RPMI7951 (cell line): Measurements from ENCODE around the gene SLC4A8. TPM values are rescaled to one million over a fixed set of nuclear protein-coding genes. Genes with fewer than 3 reads are reported as not detected.
"Not testable (repeated sequence)": the region's sequence is repeated elsewhere in the genome, so short reads cannot be mapped to it uniquely, and the experiment has no call there.

Source experiments
- DNase-seq: peaks from one replicate; pipeline ENCODE4 v3.0.0-alpha.2; 2012; ENCODE audit warnings: low read depth
- total RNA-seq: library from RNA; depleted of rRNA; stranded (reverse); fragments of >200 nt; shearing (Covaris generic); gene quantifications from 2 replicates; pipeline ENCODE4 v1.2.3, GENCODE V29; 2014

Gene SLC4A8
- total RNA-seq, 1 experiment from 2014 or later = 0.96 TPM

DNA sequence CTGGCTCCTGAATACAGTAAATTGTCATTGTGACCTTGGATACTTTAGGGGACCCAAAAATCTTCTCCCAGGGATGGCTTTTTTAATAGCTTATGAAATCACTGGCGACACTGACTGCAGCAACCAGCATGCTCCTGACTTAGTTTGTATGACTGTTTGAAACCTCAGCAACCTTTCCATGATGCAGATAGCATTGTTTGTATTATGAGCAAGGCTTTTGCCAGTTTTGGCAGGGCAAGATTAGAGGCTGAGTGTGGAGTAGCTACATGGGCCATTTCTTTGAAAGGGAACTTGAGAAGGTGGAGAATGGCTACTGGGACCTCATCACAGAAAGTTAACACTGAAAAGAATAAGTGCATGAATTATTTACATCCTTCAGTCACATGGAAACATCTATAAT lies 50.9 kb downstream of the SLC4A8 start:
- DNase-seq = no peak

DNA sequence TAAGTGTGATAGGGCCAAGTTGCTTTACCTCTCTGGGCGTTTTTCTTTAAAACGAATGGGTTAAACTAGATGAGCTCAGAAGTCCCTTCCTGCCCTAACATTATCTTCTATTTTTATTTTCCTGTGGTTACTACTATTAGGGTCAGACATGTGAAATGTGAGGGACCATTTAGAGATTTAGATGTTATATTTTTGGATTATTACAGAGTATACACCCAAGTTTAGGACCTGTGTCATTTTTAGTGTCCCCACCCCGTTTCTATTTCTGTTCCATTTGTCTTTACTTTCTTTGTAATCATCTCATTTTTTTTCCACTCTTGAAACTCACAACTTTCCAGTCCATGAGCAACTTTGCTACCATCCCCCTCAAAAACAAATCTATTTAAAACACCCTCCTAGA lies 56.3 kb downstream of the SLC4A8 start:
- no peak for DNase-seq

DNA sequence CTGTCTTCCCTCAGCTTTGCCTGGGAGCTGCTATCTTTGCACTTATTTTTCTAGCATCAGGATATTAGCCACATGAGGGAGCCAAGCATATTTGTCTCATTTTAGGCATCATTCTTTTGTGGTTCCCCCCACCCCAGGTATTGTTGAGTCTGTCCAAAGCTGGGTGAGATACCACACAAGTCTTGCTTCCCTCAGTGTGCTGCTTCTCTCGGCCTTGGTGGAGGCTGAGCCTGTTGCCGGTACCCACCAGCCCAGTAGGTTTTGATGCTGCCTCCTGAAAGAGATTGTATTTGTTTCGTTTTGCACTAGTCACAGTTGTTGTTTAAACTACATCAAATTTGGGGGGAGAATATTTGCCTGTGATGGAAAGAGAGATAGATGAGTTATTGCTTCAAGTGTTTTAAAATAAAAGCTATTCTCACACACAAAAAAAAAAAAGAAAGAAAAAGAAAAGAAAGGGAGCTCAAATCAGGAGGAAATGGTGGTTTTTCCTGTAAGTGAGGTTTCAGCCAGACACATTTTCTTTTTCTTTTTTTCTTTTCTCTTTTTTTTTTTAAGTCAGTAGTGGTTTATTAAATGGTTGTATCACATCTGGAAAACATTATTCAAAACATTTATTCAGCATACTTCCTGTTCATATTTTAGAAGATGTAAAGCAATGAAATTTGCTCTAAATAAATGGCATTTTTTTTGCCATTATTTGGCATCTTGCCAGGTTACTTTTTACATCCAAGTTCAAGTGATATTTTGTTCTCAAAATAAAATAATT lies 58.5 kb downstream of the SLC4A8 start:
- DNase-seq = no peak

DNA sequence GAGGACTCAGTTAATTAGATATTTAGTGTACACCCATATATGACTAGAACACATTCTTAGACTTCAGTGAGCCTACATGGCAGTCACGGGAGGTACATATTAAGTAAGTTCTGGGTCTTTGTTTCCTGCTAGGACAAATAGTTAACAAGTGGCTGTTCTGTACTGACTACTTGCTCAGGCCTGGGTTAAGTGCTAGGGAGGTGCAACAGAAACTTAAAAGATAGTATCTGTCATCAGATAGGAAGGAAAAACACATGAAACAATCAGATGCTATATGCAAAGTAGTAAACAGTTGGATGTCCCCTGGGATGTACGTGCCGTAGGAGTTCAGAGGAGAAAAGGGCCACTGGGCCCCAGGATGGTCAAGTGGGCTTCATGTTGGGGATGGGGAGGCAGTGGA lies 59.5 kb downstream of the SLC4A8 start:
- no peak for DNase-seq

DNA sequence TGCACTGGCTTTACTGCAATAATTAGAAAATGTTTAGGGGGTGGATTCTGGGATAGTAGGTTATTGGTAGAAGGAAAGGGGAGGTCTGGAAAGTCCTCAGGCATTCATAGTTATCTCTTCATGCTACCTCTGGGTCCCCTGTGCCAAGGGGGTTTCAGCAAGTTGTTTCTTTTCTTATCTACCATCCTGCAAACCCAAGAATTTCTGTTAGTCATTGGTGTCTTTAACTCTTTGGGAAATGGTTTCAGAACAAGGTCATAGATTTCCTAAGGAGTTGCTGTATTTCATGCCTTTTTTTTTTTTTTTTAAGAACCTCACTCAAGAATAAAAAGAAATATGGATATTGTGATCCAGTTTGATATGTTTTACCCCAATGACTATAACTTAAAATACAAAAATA lies 63.6 kb downstream of the SLC4A8 start:
- DNase-seq = no peak

DNA sequence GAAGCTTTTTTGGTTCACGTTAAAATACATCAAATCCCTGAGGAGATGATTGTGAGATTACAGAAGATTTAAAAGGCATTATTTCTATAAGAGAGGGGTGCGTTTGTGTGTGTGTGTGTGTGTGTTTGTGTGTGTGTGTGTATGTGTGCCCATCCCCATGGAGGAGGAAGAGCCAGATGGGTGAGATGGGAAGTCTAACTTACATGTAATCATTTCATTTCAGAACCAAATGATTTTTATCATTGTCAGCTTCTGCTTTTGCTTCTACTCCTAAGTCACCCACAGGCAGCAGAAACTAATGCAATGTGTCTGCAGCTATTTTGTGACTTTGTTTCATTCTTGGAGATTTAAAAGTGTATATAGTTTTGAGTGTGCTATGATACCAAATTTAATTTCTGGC lies 68.7 kb downstream of the SLC4A8 start:
- no peak for DNase-seq

DNA sequence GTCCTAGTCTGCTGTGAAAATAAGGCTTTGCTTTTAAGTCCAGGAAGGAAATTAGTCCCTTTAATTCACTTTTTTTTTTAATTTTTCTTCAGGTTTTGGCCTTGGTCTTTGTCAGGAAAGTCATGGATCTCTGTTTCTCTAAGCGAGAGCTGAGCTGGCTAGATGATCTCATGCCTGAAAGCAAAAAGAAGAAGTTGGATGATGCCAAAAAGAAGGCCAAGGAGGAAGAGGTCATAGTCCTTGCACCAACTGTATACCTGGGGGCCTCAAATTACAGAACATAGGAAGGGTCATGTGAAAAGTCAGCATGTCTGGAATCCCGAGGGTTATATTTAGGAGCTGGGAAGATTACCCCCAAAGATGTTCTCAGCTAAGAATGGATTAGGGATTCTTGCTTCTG lies 72.3 kb downstream of the SLC4A8 start:
- no peak for DNase-seq

DNA sequence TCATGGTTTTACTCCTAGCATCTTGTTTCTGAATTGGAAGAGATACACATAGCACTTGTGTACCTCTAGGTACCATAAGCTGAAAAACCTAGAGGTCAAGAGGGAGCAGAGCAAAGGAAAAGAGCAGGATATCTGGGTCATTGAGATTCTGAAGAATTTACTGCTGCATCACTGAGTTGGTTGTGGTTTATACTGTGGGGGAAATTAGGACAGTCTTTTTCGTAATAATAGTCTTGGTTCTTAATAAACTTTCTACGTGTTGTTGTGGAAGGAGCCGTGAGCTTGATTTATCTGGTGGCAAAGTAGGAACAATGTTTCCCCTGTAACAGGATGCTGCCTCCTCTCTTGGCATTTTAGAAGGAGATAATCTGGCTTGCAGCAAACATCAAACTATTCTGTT lies 80.2 kb downstream of the SLC4A8 start:
- DNase-seq = no peak

DNA sequence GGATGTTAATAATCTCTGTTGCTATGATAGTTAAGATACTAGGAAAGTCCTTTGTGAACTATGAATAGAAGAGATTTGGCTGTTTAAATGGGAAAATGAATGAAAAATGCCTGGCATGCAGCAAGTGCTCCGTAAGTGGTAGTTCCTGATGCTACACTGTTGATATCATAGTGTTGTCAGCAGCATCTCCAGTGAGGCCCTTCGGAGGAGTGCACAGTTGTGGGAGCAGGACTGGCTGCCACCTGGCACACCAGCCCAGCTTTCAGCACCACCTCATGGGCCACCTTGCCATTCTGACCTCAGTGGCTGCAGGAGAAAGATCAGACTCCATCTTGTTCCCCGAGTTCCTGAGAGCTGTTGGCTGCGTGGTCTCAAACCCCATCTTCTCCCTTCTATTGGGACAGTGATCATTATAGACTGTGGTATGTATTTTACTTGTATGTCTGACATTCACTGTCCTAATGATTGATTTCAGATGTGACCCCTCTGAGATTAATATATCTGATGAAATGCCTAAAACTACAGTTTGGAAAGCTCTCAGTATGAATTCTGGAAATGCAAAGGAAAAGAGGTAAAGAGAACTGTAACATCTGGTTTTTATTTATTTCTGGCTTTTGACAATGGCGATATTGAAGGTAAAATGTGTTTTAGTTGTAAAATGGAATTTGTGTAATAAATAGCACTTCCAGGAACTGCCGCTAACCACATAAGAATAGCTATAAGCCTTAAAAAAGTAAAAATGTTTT lies 80.9 kb downstream of the SLC4A8 start:
- no peak for DNase-seq

DNA sequence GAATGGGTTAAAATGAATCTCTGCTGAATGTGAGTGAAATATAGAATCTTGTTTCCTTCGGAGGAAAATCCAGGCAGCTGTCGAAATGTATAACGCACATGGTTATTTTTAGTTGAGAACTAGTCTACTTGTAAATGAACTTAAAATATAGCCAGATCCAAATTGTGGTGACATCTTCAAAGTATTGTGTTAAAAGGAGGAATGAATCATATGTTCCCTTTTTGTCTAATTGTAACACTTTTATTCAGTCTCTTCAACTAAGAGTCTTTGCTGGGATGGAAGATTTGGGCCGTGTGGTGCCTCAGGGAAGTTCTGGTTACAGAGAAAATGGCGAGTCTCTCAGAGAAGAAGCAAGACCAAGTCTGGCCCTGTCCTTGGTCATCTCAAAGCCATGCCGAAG lies 82.5 kb downstream of the SLC4A8 start:
- no peak for DNase-seq

DNA sequence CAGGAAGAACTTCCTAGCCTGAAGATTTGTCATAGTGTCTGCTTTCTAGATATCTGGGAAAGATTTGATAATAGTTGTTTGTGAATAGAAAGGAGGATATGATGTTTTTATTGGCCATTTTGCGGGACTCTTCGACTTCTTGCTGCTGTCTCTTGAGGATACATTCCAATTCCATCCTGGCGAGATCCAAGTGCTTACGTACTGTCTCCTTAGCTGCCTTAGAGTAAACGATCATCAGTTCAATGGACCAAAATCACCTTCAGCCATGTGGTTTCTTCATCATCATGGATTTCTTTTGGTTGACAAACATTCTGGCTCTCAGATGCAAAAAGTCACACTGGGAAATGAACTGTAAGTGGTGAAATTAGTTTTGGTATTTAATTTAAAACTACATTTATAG lies 83.7 kb downstream of the SLC4A8 start:
- DNase-seq = no peak

DNA sequence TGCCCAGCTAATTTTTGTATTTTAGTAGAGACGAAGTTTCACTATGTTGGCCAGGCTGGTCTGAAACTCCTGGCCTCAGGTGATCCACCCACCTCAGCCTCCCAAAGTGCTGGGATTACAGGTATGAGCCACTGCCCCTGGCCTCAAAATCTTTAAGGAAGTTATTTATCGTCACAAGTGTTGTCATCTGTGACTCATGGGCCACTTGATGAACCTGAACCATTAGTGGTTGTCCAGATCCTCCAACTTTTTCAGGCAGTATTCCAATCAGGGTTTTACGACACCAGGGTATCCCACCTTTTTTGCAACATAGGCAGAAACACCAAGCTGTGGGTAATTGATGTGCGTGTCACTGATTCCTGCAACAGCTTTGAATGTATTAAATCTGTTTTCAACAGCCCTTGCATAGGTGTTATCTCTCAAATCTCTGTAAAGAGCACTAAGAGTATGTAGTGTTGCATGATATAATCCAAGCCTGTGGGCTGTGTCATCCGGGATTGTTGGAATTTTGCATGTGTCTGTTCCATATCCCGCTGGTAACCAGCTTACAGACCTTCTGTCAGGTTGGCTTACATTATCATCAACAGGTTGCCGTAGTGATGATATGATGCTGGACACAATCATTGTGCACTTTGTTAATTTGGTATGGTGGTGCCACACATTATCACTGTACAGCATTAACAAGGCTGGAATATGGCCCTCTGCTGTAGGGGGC lies 87.1 kb downstream of the SLC4A8 start:
- DNase-seq = no peak

DNA sequence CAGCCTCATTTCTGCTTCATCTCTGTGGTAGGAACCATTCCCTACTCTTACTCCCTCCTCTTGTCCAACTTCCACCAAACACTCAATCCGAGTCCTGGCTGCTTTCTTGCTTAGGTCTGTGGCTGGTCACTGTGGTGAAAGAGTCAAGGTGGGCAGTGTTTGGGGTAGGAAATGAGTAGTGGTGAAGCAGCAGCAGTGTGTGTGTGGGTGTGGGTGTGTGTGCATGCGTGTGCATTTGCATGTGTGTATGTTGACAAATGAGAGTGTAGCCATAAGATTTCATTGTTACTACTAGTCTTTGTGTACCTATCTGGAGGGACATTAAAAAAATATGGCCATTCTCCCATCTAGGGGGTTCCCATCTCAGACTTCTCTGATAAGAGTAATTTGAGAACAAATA lies 87.8 kb downstream of the SLC4A8 start:
- DNase-seq = no peak

DNA sequence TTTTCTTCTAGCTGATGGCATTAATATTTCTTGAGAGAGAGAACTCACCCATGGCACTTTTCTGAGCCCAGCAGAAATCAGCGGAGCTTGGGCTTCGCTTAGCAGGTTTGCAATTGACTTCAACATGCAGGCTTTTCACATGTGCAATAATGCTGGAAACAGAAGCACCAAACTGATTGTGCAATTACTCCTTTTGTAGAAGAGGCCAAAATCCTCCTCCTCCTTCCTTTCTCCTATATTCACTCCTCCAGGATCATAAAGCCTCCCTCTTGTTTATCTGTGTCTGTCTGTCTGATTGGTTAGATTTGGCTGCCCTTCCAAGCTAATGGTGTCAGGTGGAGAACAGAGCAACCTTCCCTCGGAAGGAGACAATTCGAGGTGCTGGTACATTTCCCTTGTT lies 90.4 kb downstream of the SLC4A8 start:
- not testable (repeated sequence) for DNase-seq

DNA sequence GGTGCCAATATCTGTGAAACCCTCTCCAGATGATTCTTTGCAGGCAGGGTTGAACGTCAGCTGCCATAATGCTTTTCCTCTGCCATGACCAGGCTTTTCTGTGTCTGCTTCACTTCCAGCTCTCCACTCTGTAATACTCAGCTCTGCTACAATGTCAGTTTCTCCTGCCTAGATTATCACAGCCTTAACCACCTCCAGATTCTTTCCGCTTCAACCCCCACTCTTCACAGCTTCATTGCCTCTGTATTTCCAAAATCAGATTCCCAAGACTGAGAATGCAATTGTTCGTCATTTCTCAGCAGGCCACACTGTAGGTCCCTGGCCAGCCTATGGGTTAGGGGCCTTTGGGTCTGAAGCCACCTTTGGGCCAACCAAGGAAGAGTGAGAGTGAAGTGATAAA lies 92.7 kb downstream of the SLC4A8 start:
- DNase-seq = no peak

DNA sequence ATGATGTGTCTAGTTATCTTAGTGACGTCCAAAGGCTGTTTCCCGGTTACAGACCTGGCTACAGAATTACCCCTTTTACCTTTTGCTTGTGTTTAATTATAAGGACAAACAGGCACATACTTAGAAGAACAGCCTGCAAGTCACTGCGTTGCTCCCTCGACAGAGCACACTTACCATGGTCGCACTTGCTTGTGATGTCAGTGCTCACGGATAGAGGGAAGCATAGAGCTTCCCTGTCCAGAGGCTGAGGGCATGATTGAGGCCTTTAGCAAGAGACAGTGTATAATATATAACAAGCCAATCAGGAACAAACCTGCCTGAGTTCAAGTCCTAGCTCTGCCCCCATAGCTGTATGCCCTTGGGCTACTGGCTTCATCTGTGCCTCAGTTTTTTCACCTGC lies 93.2 kb downstream of the SLC4A8 start:
- peak; percentile 10 for DNase-seq

DNA sequence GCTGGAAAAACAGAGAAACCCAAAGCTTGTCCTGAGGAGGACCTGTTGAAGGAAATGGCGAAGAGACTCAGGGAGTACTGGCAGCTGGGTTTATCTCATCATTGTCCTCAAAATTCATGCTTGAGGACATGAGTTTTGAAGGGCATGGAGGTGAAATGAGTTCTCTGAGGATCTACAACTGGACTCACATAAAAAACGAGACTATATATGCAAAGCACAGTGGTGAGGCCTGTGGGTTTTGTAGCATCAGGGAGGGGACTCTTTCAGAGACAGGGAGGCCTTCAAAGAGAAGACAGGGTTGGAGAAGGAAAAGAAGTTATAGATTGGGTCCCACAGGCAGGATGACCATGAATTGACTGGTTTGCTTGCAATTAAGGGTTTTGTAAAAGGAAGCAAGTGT lies 95.1 kb downstream of the SLC4A8 start:
- DNase-seq = no peak

DNA sequence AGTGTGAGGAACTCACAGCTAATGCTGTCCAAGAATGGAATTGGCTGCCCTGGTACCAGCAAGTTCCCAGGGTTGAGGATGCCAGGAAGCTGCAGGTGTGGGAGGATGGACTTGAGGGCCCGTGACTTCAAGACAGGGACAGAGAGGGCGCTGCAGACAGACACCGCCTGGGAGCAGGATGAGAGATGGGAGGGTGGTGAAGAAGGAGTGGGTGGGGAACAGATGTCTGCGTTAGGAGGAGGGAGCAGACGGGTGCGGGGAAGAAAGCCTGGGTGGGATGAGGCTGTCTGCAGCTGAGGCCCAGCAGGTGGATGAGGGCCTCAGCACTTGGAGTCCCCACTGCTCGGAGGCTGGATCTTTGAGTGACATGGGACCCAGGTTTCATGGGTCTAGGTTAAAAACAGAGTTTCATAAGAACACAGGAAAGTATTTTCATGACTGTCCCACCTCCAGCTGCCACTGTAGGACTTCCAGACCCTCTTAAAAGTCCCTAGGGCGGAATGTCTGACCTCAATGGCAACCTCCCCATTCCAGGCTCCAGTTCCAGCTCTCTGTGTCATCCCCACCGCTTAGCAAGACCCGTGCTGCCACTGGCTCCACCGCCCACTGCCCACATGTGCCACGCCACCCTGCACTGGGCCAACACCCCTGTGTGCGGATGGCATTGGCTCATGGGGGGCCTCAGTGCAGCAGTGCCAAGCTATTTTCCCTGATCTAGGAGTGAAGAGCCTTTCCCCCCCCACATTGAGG lies 96.1 kb downstream of the SLC4A8 start:
- DNase-seq = no peak

DNA sequence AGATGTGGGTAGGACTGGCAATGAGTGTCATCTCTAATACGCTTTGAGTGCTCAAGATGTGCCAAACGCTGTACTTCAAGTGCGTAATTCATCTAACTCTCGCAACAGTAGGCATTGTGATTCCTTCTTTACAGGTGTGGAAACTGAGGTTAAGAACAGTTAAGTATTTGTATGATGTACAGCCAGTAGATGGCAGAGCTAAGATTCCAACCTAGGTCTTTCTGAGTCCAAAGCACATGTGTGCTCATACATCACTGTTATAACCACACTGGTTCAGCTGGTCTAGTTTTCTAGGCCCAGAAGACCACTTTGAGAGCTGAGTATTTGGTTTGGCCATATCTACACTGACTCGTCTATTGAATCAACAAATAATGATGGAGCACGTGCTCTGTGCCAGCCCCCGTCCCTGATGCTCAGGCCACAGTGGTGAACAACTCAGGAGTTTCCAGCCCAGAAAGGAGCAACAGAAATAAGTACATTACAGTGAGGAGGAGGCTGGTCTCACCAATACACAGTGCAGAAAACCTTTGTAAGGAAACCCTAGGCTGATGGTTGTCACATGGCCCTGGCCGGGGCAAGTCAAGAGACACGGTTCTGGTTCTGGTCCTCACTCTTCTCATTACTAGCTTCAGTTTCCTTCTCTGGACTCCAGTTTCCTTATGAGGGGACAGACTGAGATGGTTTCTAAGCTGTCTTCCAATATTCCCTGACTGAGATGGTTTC lies 97.1 kb downstream of the SLC4A8 start:
- no peak for DNase-seq

DNA sequence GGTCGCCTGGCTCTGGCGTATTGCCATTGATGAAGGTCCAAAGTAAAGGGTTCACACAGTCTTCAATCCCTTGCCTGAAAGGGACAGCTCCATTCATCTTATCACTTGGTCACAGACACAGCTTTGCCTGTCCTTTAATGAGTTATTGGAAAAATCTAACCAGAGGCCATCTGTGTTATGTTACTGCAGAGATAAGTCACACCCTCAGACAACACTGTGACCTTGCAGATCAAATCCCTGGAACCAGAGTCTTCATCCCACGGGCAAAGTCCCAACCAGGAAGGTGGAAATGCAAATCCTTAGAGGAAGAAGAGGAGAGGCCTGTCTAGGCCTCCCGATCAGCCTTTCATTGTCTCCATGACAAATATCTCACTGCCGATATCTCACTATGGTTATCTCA lies 98.1 kb downstream of the SLC4A8 start:
- DNase-seq = no peak

DNA sequence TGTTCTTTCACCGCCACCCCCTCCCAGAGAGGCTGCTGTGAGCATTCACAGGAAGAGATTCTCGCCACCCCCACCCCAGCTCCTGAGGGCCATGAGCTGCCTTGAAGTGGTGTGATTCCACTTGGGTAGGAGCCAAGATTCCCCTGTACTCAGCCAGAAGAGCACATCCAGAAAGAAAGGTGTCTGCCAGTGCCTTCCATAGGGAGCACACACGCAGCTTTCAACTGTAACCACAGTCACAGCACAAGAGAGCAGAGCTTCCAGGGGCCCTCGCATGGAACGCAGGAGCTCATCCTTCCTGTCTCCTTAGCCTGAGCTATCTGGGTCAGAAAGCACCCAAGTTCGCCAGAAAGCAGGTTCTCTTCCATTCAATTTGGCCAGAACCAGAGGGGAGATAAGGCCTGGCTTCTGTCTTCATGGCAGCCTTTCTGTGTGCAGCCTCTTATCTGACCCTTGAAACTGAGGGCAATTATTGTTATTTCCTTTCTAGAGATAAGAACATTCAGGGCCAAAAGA lies 99.8 kb downstream of the SLC4A8 start:
- no peak for DNase-seq
